HG02840 (cell line): Measurements from ENCODE around the gene PLD5.
"Not testable (repeated sequence)": the region's sequence is repeated elsewhere in the genome, so short reads cannot be mapped to it uniquely, and the experiment has no call there.

Experiments
- ATAC-seq: cut with Tn5 transposase; IDR thresholded peaks from one replicate; pipeline ENCODE4 v1.9.1; 2021; ENCODE audit warnings: mild to moderate bottlenecking, moderate library complexity, moderate number of reproducible peaks; ENCODE audit not compliant: unreplicated experiment, low FRiP score

PLD5 gene

GRCh38 chr1:242428399-242429190, 95.9 kb downstream of the PLD5 start:
- no peak for ATAC-seq

GRCh38 chr1:242427519-242427918, 97.0 kb downstream of the PLD5 start:
- no peak for ATAC-seq

DNA sequence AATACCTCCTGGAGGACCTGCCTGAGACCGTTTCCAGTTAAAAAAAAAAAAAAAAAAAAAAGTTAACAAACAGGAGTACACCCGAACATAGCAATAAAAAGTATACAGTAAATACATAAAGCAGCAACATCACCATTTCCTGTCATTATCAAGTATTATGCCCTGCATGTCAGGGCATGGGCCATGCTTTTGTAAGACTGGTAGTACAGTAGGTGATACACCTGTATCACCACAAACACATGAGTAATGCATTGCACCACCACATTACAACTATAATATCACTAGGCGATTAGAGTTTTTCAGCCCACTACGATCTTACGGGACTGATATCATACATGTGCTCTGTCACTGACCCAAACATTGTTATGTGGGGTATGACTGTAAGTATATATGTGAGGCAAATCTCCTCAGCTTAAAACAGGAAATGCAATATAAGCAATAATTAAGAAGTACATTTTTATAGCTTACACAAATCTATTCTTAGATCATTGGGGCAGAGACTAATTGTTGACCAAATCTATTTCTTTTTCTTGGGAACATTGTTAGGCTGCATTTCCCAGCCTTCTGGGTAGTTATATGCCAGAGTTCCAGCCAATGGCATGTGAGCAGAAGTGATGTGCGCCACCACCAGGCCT, 98.1 kb downstream of the PLD5 start:
- no peak for ATAC-seq

GRCh38 chr1:242425232-242425631, 99.3 kb downstream of the PLD5 start:
- no peak for ATAC-seq

DNA sequence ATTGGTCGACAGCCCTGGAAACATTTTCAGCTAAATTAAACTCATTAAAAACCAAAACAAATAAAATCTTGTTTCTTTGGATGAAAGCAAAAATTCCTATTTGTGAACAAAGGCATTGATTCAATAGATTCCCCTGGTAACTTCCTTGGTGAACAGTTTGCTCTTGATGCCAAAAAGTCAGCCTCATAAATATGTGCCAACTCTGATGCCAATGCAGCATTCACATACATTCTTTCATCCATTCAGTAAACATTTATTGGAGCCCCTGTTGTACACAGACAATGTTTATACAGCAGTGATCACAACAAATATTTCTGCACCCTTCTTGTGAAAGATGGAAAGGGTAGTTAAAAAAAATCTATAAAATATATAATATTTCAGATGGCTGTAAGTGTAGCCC, 107.8 kb downstream of the PLD5 start:
- no peak for ATAC-seq

GRCh38 chr1:242412921-242413320, 111.6 kb downstream of the PLD5 start:
- ATAC-seq, result no peak

DNA sequence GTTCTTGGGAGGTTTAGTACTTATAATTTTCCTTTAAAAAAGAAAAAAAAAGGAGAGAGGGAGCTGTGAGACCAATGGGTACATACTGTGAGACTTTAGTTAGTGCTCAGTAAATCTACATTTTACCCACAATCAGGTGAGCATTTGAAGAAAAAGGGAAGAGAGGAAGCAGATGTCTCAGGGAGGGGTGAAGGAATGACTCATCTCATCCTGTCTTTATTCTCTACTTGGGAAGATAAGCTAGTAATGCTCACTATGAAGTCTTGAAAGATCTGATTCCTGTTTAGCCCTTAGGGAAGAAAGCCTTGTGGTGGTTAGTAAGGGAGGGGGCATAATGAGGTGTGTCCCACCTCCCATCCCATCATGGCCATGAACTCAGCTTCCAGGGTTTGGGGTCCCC, 112.6 kb downstream of the PLD5 start:
- no peak for ATAC-seq

GRCh38 chr1:242405947-242406346, 118.5 kb downstream of the PLD5 start:
- ATAC-seq, result no peak

DNA sequence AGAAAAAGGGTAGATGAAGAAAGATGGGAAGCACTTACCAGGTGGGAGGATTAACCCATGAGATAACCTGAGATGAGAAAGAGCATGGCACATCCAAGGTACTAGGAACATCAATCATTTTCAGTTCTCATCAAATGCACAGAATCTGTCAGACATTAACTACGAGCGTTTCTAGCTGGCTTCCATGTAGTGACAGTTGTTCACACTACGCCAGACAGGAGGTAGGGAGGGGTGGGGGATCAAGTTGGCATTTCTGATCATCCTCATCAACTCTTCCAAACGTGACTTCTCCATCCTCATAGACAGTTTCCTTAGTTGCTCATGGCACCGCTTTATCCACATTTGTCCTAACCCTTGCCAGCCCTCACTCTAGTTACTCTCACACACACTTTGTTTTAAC, 120.2 kb downstream of the PLD5 start:
- no peak for ATAC-seq

- no peak for ATAC-seq
These were observed 121.5 kb downstream of the PLD5 start for GRCh38 chr1:242402956-242403355.

- no peak for ATAC-seq
These were observed 122.6 kb downstream of the PLD5 start for GRCh38 chr1:242401937-242402336.

DNA sequence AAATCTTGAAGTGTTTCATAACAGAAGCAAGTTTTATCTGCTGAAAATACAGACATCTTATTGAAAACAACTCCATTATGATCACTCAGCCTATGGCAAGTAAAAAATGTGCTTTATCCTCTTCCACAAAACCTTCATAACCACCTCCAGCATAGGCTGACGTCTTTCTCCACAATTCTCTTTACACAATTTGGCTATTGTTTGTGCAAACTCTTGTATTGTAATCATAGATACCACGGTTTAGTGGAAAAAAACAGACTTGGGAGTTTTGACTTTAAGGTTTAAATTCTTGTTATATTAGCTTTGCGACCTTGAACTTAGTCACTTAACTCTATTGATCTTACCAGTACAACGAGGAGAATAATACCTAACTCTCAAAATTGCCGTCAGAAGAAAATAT, 126.1 kb downstream of the PLD5 start:
- ATAC-seq, result no peak

GRCh38 chr1:242391896-242392295, 132.6 kb downstream of the PLD5 start:
- ATAC-seq, result no peak

DNA sequence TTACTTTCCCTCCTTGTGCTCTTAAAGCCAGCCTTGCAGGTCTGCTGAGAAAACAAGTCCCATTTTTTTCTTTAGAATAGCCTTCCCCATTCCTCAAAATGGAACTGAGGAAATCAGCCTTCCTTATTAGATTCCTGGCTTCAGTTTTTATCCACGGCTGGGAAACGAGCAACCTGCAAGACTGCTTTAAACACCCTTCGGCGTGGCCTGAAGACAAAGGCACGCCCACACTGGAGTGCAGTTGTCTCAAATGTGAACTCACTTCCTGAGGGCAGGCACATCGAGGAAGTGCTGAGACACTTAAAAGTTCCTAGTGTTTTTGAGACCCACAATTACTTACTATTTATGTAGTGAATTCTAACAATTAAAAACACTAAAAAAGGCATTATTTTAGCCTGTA, 148.4 kb downstream of the PLD5 start:
- not testable (repeated sequence) for ATAC-seq

DNA sequence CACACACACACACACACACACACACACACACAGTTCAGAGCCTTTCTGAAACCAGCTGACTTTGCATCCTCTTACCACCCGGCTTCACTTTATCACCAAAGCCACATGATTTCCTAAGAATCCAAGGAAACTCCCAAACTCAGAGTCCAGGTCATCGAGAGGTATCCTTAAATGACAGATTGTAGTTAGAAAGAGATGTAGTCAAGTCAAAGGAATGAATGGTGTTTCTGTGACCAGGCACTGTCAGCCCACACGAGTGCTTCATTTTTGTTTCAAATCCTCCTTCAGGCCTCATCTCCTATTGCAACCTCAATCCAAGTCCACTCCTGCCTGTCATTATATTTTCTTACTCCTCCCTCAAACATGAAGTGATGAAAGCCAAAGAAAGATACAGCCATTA, 174.1 kb downstream of the PLD5 start:
- not testable (repeated sequence) for ATAC-seq

- no peak for ATAC-seq
These were observed 174.9 kb downstream of the PLD5 start for GRCh38 chr1:242349636-242350035.

GRCh38 chr1:242330865-242331264, 193.6 kb downstream of the PLD5 start:
- ATAC-seq, result not testable (repeated sequence)

DNA sequence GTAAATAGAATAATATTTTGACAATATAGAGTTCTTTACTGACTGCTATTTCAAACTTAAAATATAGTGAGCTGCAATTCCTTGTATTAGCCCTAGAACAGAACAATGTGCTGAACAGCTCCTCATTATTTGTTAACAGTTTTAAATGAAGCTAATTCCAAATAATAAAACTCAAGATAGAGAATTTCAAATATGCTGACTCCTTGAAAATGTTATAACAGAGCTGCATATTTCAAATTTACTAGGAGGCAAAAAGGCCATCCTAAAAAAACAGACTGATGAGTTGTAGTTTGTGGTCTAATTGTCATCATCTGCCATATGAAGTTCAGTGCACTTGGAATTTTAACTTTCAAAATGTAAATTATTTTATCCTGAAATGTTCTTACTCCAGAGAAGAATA, 197.1 kb downstream of the PLD5 start:
- ATAC-seq, result not testable (repeated sequence)

DNA sequence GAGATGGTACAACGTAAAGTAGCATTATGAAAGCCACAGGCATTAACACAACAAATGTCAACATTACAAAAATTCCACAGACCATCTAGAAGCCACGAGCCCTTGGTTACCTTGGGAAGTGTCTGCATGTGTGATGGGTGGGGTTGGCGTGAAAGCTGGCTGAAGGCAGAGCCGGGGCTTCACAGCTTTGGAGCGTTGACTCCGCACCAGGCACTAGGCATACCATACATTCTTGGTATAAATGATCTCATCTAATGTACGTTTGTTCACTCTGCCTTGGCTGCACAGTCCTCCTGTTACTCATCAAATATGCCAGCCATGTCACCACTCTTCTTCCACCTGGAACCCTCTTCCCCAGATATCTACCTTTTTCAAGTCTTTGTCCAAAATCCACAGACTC, 202.5 kb downstream of the PLD5 start:
- ATAC-seq, result not testable (repeated sequence)

DNA sequence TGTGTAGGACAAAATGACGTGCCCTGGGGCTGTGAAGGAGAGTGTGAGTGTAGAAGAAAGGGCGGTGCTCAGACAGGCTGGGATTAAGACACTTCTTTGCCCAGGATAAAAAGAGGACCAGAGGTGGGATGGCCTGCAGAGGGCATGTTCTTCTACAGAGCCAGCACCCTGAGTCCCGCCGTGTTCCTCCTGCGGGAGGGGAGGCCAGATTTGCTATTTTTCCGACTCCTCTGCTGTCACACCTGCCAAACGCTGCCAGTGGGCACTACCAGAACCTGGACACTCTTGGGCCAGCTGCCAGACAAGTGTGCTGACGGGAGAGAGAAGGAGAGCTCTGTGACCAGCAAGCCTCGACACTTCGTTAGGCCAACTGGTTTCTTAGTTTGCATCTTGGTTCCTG, 206.4 kb downstream of the PLD5 start:
- ATAC-seq, result no peak

DNA sequence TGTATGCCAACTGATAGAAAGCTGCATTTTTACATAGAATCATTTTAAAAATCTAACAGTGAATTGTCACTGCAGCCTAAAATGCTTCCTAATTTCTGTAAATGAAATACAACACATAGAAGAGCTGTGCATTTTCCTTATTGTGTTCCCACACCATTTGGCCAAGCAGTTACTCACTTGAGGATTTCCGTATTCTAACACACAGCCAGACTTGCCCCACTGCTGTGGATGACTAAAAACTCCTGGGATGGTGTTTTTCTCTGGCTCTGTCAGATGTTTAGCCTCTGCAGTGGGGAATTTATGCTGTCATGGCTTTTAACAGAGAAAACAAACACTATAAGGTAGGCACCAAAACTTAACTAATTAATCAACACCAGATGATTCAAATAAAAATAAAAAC, 209.6 kb downstream of the PLD5 start:
- not testable (repeated sequence) for ATAC-seq

DNA sequence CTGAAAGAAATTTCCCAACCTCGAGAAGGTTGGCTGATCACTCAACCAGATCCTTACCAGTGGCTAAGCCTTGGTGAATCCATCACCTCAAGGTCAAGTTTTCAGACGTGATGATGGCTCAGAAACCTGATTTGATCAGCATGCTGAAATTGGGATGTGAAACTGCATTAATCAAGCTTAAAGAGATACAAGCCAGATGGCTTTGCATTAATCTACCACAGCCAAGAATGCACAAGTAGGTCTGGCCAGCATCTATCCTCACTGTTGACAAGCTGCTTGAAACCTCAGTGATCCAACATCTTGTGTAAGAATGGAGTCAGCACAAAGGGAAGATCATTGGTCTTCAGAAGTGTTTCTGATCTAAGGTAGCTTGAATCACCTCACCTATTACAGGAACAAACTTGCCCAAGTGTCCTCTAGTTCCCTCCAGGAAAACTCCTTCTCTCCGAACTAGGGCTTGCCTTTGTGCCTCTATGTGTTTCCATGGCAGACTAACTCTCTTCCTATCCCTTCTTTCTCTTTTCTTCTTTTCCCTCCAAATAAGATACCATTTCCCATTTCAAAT, 210.3 kb downstream of the PLD5 start:
- not testable (repeated sequence) for ATAC-seq
